NCI-H524 (cell line): ENCODE results near the gene PAPOLA.
A peak's percentile ranks its signal among the peaks of the same experiment; 100 is the strongest.

Experiments
- DNase-seq, 2 experiments: peaks; one replicate each; lab custom pipeline; 2025; lab: John Stamatoyannopoulos, UW

PAPOLA gene

GRCh38 chr14:96586056-96586455 lies 83.9 kb downstream of the PAPOLA start:
- no peak for DNase-seq

DNA sequence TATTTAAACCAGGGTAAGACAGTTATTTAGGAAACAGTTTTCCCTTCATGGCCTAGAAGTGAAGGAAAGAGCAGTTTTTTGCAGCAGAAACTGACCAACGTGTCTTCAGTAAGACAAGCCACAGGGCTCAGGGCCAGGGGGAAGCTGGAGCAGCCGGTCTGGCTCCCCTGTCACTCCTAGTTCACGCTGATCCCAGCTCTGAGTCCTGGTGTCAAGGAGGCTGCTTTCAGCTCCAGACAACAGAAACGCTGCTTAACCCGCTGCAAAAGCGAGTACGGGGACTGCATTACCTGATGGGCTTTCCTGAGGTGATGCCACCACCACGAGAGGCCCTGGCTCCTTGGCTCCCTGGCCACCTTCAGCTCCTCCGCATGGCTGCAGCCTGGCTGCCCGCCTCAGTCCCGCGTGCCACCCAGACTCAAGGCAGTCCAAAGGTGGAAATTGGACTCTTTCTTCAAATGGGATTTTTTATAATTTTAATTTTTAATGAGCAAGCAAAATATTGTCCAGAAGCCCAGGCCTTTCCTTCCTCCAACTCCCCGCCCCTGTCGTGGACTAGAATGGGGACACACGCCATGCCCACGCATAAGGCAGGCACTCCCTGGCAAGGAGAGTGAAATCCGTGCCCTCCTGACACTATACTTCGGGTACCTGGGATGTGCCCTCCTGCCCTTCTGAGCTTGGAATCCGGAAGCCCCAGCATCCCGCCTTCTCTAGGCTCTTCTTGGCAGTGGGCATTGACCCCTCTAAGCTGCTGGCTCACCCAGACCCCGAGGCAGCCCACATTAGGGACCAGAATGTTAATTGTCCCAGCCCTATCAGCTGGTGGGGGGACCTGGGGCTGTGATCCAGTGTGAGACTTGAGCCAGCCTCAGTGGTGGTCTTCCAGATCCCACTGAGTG lies 85.0 kb downstream of the PAPOLA start:
- DNase-seq = no peak

GRCh38 chr14:96587823-96588385 lies 85.7 kb downstream of the PAPOLA start:
- no peak for DNase-seq

DNA sequence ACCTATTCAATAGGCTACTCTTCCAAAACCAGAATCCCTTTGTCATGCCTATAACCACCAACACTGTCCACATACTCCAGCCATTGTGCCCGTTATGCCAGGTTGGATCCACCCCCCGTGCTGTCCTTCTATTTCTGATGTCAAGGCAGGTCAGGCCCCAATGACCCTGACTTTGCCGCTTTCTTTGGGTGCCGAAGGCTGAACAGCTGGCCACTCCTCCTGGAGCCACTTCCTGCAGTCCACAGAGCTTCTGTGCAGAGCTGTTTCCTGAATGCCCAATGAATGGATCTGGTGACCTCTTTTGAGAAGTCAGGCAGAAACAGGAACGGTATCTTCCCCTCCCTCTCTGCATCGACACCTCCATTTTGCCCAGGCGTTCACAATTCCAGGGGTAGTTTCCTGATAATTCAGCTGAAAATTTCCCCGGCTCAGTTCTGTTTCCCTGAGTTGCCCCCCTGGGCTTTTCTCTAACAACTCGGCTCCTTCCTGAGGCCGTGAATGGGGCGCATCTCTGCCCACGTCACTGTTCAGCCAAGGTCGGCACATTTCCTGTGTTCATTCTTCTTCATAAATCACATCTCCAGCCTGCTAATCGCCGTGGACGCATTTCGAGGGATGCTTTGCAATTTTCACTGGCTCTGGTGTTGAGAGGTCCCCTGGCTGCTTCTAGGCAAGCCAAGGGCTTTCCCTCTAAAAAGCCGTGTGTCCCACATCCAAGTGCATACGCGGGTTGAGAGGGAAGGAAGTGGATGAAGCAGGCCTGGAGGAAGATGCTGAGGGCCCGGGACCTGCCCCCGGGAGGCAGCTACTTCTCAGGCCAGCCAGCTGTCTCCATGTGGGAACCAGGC lies 86.5 kb downstream of the PAPOLA start:
- no peak for DNase-seq

DNA sequence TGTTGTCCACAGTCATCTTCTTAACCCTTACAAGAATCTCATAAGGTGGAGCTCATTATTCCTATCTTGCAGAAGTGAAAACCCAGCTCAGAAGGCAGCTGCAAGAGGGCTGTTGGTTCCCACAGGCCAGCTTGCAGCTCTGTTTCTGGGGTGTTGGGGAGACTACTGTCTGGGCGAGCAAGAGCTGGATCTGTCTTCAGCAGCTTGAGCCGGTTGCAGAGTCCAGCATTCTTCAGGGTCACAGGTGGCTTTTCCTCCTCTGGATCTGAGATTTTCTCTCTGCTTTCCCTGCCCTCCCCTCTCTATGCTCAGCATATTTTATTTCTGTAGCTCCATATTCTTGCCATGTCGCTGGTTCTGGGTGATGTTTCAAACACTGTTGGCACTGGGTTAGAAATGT lies 87.4 kb downstream of the PAPOLA start:
- DNase-seq = no peak

GRCh38 chr14:96590190-96590864 lies 88.1 kb downstream of the PAPOLA start:
- DNase-seq = no peak

GRCh38 chr14:96592591-96593386 lies 90.6 kb downstream of the PAPOLA start:
- DNase-seq = no peak

DNA sequence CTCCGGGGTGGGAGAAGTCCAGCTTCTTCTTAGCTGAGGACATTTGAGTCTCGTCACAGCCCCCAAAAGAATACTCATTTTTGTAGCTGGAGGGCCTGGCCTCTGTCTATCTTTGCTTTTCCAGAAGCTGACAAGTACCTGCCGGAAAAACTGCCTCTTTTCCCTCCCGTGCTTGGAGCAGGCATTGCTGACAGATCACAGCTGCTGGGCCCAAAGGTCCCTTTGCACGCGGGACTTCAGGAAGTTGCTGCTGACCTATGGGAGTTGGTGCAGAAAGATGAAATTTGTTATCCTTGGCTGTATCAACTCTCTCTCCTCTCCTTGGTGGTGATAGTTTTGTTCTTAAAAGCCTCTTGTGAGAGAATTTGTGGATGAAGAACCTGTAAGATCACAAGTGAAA lies 92.8 kb downstream of the PAPOLA start:
- DNase-seq = no peak

DNA sequence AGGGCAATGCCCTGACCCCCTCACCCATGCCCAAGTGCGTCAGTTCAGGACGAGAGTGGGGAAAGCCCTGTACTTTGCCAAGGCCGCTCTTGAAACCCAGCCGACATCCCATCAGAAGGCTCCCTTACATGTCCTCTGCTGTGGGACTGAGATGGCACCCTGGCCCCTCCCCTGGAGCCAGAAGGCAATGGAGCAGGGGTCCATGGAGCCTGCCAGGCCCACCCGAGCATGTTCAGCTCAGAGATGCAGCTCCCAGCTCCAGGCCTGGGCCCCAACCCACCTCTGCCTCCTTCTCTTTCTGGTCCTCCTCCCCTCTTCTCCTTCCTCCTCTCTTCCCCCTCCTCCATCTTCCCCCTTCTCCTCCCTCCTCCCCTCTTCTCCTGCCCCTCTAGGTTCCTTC lies 95.5 kb downstream of the PAPOLA start:
- DNase-seq = no peak

DNA sequence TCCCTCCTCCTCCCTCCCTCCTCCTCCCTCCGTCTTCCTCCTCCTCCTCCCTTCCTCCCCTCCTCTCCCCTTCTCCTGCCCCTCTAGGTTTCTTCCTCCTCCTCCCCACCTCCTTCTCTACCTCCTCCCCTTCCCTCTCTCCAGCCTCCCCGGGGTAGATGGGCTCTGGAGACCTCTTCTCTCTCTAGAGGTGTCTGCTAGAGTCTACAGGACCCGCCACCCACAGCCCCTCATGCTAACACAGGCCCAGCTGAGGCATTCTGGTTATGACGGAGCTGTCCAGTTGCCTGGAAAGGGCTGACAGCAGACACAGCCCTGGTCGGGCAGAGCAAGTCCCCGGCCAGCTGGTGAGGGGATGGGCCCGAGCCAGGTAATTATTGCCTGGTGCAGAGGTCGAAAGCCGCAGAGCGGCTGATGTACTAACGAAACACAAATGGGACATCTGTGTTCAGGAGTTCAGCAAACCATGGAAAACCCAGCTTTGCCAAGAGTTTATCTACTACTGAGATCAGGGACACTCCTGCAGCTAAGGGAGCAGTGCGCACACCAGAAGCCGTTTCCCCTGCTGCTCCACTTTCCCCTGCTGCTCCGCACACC lies 96.2 kb downstream of the PAPOLA start:
- no peak for DNase-seq

- no peak for DNase-seq
These were observed 96.9 kb downstream of the PAPOLA start for GRCh38 chr14:96599076-96599475.

GRCh38 chr14:96602186-96602585 lies 100.0 kb downstream of the PAPOLA start:
- no peak for DNase-seq

DNA sequence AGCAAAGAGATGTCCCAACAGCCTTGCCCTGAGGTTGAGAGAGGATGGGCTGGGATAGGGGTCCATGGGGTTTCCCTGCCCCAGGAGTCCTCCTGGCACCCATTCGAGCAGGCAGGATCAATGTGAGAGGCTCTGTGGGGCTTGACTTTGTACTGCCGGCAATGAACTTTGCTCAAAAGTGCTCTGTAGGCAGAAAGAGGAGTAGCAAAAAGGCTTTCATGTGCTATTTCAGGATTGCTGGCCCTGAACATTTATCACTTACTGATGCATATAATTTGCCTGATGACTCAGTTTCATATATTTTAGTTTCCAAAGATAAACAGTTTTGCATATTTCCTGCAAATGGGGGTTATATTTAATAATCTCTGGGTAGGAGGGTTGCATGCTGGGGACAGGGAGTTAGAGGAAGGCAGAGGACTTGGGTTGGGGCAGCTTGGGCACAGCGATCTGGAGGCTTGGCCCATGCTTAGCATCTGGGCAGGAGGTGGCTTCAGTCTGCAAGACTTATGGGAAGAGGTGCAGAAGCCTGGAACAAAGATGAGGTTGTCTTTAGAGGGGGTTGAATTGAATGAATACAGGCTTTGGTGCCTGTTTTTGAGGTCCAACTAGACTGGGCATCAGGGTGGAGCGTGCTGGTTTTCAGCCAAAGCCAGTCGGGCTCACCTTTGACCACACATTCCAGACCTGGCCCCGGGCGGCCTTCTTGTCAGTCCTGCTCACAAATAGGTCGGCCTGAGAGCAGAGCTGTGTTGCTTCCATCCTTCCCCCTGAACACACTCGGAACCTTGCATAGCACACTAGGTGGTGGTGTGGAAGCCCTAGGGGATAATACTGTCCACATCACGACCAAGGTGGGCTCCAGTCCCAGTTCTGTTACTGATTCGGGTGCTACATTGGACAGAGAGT lies 101.4 kb downstream of the PAPOLA start:
- no peak for DNase-seq

DNA sequence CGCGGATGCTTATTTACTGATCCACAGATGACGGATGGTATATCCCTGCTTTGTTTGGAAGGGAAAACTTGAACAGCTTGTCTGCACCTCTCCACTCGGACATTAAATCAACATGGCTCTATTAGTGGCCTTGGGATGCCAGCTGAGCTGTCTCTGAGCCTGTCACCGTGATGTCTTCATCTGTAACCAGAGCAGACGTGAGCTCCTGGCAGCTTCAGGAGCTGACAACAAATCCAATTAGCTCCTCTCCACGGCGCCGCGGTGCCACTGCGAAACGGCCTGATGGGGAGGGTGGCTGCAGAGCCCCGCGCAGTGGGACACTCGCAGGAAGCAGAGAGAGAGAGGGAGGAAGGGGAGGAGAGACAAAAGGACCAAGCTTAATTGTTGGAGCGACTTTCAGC lies 112.3 kb downstream of the PAPOLA start:
- DNase-seq = peak; percentile 99

DNA sequence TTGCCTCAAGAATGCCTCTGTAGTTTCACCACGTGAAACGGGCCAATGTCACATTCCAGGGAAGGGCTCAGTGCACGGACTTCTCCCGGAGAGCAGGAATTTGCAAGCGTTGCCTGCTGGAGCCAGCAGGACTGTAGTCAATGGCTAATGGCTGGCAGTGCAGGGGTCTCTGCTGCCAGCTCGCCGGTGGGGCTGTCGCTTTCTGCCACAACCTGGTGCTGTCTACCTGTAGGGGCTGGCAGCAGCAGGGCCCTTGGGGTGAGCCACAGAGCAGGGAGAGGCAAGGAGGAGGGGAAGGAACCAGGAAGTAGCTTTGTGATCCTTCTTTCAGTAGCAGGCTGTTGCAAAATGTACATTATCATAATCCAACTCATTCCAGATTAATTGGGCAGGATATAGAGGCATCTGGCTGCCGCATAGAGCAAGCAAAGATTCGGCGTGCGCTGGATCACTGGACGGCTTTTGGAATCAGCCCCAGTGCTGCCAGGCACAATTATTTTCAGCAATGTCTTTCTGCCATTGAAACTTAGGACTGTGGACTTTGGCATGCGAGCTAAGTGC lies 114.1 kb downstream of the PAPOLA start:
- peak; percentile 57 to 85 for DNase-seq
